GM18517 (cell line): Measurements from ENCODE around the gene GPR183.

Source experiments
- ATAC-seq: cut with Tn5 transposase; IDR thresholded peaks from one replicate; pipeline ENCODE4 v1.9.1; 2021; ENCODE audit warnings: mild to moderate bottlenecking, moderate library complexity; ENCODE audit not compliant: unreplicated experiment

The GPR183 gene

GRCh38 chr13:99313501-99313900 is 6.3 kb upstream of the GPR183 start:
- ATAC-seq = no peak

DNA sequence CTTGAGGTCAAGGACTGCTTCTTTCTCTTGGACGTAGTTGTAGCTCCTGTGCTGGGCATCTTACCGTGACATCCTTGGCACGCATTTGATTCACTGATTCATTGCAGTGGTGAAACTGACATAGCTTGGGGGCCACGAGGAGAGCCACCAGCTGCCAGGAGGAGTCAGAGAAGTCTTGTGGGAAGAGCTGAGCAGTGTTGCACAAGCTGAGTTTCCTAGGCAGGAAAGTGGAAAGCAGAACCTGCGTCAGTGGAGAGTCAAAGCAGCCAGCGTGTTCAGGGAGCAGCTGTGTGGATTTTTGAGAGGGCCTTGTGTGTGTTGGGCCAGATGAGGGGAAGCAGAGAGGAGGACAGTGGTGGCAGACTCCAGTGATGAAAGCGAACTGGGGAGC is 5.3 kb upstream of the GPR183 start:
- ATAC-seq = no peak

DNA sequence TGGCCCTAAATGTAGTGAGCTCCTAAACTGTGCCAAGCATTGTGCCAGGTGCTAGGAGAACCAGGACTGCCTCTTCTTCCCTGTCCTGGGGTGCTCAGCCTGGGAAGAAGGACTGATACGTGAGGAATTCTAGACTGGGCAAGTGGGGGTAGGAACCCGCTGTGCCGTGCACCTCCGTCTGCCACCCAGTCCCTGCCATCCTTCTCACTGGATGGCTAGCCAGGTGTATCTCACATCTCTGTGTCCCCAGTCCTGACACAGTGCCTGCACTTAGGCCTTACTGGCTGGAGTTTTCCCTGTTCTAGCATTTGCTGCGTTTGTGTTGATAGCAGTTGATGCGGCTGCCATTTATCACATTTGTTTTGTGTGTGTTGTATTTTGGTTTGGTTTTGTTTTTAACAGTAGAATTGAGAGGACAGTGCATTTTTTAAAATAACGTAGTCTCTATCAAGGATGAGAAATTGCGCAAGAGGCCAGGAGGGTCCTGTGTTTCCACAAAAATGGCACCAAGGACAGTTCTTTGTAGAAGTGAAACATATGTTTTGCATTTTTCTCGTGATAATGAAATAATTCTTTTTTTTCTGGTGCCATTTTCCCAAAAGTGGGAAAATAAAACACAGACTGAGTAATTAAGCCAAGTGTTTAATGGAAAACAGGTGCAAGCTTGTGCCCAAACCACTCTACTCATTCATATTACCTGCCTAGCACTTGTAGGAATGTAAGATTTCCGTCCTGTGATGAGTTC is 4.7 kb upstream of the GPR183 start:
- ATAC-seq = no peak

DNA sequence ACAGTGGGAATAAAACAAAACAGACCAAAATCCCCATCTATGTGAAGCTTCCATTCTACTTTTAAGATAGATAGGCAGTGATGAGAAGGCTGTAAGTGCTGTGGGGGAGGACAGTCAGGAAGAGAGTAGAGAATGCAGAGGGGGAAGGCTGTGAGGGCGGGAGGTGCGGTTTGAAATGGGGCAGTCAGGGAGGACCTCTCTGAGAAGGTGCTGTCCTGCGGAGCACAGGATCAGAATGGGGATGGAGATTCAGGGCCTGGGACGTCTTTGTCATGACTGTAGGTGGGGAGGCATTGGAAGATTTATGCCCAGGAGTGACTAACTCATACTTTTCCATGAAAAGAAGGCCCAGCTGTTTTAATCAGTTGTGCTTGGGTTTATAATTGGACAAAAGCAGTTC is 3.9 kb upstream of the GPR183 start:
- no peak for ATAC-seq

- peak; percentile 51 for ATAC-seq
These were observed 3.3 kb upstream of the GPR183 start for GRCh38 chr13:99310382-99311031.

- ATAC-seq = no peak
These were observed 1.4 kb upstream of the GPR183 start for GRCh38 chr13:99308471-99309087.

- ATAC-seq = no peak
These were observed 595 bp upstream of the GPR183 start for GRCh38 chr13:99307648-99308339.

GRCh38 chr13:99305566-99305965 is 1.6 kb downstream of the GPR183 start:
- no peak for ATAC-seq

- ATAC-seq = no peak
These were observed 2.0 kb downstream of the GPR183 start for GRCh38 chr13:99305158-99305557.

- ATAC-seq = no peak
These were observed 2.7 kb downstream of the GPR183 start for GRCh38 chr13:99304541-99304940.

DNA sequence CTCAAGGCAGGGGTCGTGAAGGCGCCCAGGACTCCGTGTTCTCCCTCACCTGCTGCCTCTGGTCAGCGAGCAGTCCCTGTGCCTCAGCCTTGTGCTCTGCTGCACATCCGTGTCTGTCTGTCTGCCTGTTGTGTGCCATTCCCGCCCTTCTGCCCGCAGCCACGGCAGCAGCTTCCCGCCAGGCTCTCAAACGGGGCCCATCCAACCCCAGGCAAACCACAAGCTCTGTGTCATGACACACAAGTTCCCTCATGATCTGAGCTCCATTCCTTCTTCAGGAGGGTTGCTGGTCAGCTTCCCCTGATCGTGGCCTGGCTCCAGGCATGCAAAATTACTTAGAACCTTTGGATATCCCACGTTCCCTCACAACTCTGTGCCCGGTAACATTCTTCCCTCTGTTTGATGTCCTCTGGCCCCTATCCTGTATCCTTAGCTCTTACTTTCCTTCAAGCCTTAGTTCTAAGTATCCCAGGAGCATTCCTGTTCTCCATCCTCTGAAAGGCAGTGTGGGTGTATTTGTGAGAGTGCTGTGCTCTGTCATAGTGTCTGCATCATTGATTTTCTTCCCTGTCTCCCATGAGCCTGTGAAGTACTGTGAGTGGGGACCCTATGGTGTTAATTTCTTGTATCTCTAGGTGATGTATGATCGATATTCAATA is 3.2 kb downstream of the GPR183 start:
- no peak for ATAC-seq

DNA sequence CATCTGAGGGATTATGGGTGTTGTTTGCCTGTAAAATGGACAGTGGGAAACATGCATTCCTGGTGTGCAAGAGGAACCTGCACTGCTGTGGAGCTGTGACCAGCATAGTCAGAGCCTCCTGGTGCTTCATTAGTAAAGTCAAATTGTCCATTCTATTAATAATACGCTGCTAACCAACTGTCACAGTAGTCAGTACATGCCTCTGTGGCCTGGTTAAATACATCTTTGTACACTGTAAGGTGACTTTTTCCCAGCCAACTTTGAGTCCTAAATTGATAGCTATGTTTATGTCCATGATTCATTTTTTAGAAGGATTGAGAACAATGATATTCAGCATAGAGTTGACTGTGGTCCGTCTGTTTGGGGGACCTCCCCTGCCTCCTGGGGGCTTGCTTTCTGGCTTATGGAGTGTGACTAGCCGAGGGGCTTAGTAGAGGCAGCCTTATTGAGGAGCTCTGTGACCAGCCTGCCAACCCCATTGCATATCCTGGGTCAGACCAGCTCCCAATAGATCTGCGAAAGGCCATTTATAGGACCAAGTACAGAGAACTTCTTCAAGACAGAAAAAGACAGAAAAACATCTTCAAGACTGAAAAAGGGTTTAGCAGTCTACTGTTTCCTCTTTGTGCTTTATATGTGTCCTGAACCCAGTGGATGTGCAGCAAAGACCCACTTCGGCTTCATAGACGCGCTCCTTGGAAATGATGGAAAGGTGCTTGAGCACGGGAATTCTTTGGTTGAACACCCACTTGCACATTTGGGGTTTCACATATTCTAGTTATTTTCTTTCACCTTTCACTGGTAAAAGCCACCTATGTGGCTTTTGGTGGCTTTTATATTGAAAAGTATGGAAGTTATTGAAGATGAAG is 4.3 kb downstream of the GPR183 start:
- no peak for ATAC-seq

DNA sequence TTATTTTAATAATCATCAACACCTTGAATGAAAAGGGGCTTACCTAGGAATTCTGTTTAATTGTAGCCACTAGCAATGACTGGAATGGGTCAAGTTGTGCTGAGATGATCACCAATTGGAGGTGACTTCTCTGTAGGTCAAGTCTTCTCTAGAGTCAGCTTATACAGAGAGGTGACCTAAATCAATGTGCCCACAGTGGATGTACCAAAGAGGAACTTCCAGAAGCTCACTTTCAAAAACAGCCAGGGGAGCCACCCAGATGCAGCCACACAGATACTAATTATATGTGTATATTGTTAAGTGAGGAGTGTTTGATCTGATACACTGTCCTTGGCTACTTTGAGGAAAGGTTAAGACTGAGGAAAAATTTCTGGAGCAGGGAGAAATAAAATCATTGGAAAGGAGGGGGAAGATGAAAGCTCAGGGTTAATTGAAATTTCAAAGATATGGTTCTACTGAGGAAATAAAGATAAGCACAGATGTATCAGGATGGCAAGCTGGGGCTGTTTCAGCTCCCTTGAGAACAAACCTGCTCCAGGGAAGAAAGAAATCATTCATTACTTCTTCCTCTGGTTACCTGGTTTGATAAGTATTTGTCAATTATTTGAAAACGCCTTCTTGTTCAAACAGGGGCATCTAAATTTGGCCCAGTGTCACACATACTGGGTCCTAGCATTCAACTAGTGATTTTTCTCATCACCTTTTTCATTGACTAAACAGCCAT is 5.1 kb downstream of the GPR183 start:
- no peak for ATAC-seq

DNA sequence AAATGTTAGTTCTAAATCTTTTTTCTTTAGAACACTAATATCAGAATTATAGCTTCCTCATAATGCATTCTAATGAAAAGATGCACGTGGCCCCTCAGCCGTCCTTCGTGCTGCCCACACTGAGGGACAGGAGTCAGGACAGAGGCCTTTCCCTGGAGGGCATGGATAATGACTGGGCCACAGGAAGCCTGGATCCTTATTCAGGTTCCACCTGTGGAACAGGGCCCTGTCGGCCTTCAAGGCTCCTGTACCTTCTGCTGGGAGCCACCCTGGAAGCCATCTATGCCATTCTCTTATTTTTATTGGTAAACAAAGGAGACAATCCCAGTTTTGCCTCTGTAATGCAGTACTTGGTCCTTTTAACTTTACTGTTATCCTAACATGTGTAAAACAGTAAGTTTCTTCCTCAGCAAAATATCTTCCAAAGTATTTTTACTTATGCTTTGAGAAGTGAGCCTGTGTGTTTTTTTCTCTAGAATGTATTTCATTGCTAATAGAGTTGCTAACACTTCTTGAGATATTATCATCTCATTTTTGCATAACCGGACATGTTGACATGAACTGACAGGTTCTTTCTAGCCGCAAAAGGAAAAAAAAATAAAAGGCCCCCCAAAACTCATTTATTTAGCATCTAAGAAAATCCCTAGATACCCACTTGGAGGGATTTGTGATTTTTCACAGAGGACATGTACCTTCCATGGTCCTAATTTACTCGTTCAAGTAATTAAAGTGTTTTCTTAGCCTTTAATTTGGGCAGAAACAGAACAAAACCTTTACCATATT is 6.0 kb downstream of the GPR183 start:
- ATAC-seq = no peak

DNA sequence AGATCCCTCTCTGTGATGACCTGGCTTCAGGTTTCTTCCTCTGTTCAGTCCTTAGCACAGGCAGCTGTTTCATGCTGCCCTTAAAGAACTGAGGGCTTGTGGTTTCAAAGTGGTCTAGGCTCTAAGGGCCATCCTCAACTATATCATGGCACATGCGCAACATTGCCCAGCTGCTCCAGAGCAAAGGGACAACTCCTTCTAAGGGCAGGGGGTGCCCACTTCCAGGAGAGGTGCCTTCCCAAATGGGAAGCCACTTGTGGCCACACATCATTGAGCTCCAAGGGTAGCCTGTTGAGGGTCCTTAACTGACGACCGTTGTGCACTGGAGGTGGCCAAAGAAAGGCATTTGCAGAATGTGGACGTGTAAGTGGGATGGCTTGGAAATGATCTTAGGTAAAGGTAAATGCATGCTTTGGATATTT is 7.3 kb downstream of the GPR183 start:
- ATAC-seq = no peak

- no peak for ATAC-seq
These were observed 7.8 kb downstream of the GPR183 start for GRCh38 chr13:99299256-99299919.

DNA sequence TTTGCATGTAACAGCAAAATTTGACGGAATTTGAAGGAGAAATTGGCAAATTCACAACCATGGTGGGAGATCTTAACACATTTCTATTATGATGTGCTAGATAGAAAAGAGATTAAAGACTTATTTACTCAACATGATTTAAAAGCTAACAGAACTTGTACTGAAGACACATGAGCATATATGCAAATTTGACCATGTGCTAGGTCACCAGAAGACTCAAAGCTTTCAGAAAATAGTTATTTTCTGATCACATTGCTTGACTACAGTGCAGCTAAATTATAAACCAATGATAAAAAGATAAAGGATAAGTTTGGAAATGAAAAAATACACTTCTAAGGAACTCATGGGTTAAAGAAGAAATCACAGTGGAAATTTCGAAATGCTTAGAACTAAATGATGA is 9.1 kb downstream of the GPR183 start:
- no peak for ATAC-seq

DNA sequence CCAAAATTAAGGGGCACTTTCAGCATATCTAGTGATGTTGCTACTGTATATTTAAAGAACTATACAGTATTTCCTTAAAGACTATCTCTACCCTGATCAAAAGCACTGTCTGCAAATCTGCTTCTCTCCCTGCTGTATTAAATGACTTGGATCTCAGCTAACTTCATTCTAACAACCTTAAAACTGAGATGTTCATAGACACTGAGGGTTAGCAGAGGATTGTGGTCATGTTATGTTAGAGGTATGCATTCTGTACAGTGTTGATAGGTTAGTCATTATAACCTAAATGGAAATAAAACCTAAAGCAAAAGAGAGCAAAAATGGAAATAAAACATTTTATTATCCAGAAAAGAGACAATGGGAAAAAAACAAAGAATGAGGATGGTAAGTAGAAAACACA is 9.9 kb downstream of the GPR183 start:
- no peak for ATAC-seq
